Activated naive CD4-positive, alpha-beta T cell treated with anti-CD3 and anti-CD28 coated beads, Interleukin-2, amount 10 ng/mL, durations not matched to agents 7 days and 5 days (primary cell): Measurements from ENCODE around the gene NSMCE4A.
"Not testable (repeated sequence)": the region's sequence is repeated elsewhere in the genome, so short reads cannot be mapped to it uniquely, and the experiment has no call there.

ENCODE experiments used
- CTCF ChIA-PET: fragments of 350-600 bp; sonication (Branson Sonifier 250); formaldehyde crosslinking; loops from one replicate; lab custom pipeline; 2021; ENCODE audit warnings: antibody characterized with exemption; lab: Charles Lee
- DNase-seq: peaks from one replicate; pipeline ENCODE4 v3.0.0-alpha.2; 2020
- H3K27ac Mint-ChIP-seq: one replicate; pipeline ENCODE4 v1.8.0; 2021; ENCODE audit warnings: mild to moderate bottlenecking, moderate library complexity, mixed read lengths
- H3K27me3 Mint-ChIP-seq: one replicate; pipeline ENCODE4 v1.8.0; 2021; ENCODE audit warnings: mild to moderate bottlenecking, mixed read lengths
- H3K36me3 Mint-ChIP-seq: one replicate; pipeline ENCODE4 v1.8.0; 2021; ENCODE audit warnings: mixed read lengths
- H3K4me1 Mint-ChIP-seq: one replicate; pipeline ENCODE4 v1.8.0; 2021; ENCODE audit warnings: mixed read lengths
- H3K4me3 Mint-ChIP-seq: one replicate; pipeline ENCODE4 v1.8.0; 2021; ENCODE audit warnings: mild to moderate bottlenecking, moderate library complexity, mixed read lengths
- H3K9me3 Mint-ChIP-seq: one replicate; pipeline ENCODE4 v1.8.0; 2021; ENCODE audit warnings: mixed read lengths

Gene NSMCE4A

GRCh38 chr10:122007415-122007814, 32.4 kb upstream of the NSMCE4A start:
- no peak for DNase-seq
- CTCF ChIA-PET = no interaction called here
- Mint-ChIP-seq H3K27me3 (no peaks in the 10 kb centered on the region), H3K4me1 (no peaks in the 10 kb centered on the region), H3K4me3 (no peak overlapping the region), H3K9me3 (peaks cover 4% of the 10 kb centered on the region), H3K27ac (no peak overlapping the region), H3K36me3 (no peaks in the 10 kb centered on the region)

GRCh38 chr10:122001698-122002097, 26.7 kb upstream of the NSMCE4A start:
- CTCF ChIA-PET = no interaction called here
- Mint-ChIP-seq H3K36me3 (no peaks in the 10 kb centered on the region), H3K4me1 (no peaks in the 10 kb centered on the region), H3K4me3 (no peak overlapping the region), H3K27ac (no peak overlapping the region), H3K9me3 (peaks cover 15% of the 10 kb centered on the region), H3K27me3 (peaks cover 4% of the 10 kb centered on the region)
- no peak for DNase-seq

GRCh38 chr10:121999301-121999700, 24.3 kb upstream of the NSMCE4A start:
- Mint-ChIP-seq H3K27me3 (peaks cover 8% of the 10 kb centered on the region), H3K27ac (no peak overlapping the region), H3K4me1 (no peaks in the 10 kb centered on the region), H3K4me3 (no peak overlapping the region), H3K36me3 (no peaks in the 10 kb centered on the region), H3K9me3 (peaks cover 12% of the 10 kb centered on the region)
- no peak for DNase-seq
- CTCF ChIA-PET = no interaction called here

- no peak overlapping the region for H3K27ac Mint-ChIP-seq
- CTCF ChIA-PET = no interaction called here
- H3K4me3 Mint-ChIP-seq = no peak overlapping the region
- peaks cover 12% of the 10 kb centered on the region for H3K9me3 Mint-ChIP-seq
- peaks cover 9% of the 10 kb centered on the region for H3K27me3 Mint-ChIP-seq
- no peak for DNase-seq
- no peaks in the 10 kb centered on the region for H3K36me3 Mint-ChIP-seq
- H3K4me1 Mint-ChIP-seq = no peaks in the 10 kb centered on the region
These were observed 23.4 kb upstream of the NSMCE4A start for GRCh38 chr10:121998462-121998861.

GRCh38 chr10:121994429-121994941, 19.5 kb upstream of the NSMCE4A start:
- no peak for DNase-seq
- peaks cover 14% of the 10 kb centered on the region for H3K27me3 Mint-ChIP-seq
- H3K4me3 Mint-ChIP-seq = no peak overlapping the region
- peaks cover under 1% of the 10 kb centered on the region for H3K9me3 Mint-ChIP-seq
- no peaks in the 10 kb centered on the region for H3K36me3 Mint-ChIP-seq
- no peak overlapping the region for H3K27ac Mint-ChIP-seq
- CTCF ChIA-PET = no interaction called here
- H3K4me1 Mint-ChIP-seq = peaks cover 3% of the 10 kb centered on the region

GRCh38 chr10:121991727-121992126, 16.7 kb upstream of the NSMCE4A start:
- CTCF ChIA-PET, H3K27ac Mint-ChIP-seq, H3K4me3 Mint-ChIP-seq, H3K4me1 Mint-ChIP-seq, H3K9me3 Mint-ChIP-seq, DNase-seq, H3K36me3 Mint-ChIP-seq: not testable (repeated sequence)
- peaks cover 11% of the 10 kb centered on the region for H3K27me3 Mint-ChIP-seq

- no peaks in the 10 kb centered on the region for H3K9me3 Mint-ChIP-seq
- no peak overlapping the region for H3K27ac Mint-ChIP-seq
- CTCF ChIA-PET = no interaction called here
- H3K4me1 Mint-ChIP-seq = peaks cover 3% of the 10 kb centered on the region
- DNase-seq = no peak
- no peak overlapping the region for H3K4me3 Mint-ChIP-seq
- peaks cover 9% of the 10 kb centered on the region for H3K27me3 Mint-ChIP-seq
- H3K36me3 Mint-ChIP-seq = no peaks in the 10 kb centered on the region
These were observed 15.1 kb upstream of the NSMCE4A start for GRCh38 chr10:121990015-121990677.

- no peak within 1 kb of the TSS for H3K27ac Mint-ChIP-seq
- CTCF ChIA-PET = no interaction called here
- H3K4me3 Mint-ChIP-seq = no peak within 1 kb of the TSS
- H3K36me3 Mint-ChIP-seq = peaks cover 1% of the 10 kb centered on the region
- no peak for DNase-seq
- H3K9me3 Mint-ChIP-seq = peaks cover 13% of the 10 kb centered on the region
- H3K27me3 Mint-ChIP-seq = peaks cover 5% of the 10 kb centered on the region
- H3K4me1 Mint-ChIP-seq = peaks cover 3% of the 10 kb centered on the region
These were observed 13.6 kb upstream of the NSMCE4A start, which contains the start of gene TACC2 for GRCh38 chr10:121988361-121989324. TSS of gene TACC2 (plus strand) at chr10:121989163. CDS start at chr10:122021982, 32,819 bp downstream.

GRCh38 chr10:121984463-121984862, 9.4 kb upstream of the NSMCE4A start:
- peaks cover 15% of the 10 kb centered on the region for H3K9me3 Mint-ChIP-seq
- no peak overlapping the region for H3K4me3 Mint-ChIP-seq
- H3K27me3 Mint-ChIP-seq = no peaks in the 10 kb centered on the region
- H3K4me1 Mint-ChIP-seq = no peaks in the 10 kb centered on the region
- DNase-seq = no peak
- no peak overlapping the region for H3K27ac Mint-ChIP-seq
- CTCF ChIA-PET = no interaction called here
- peaks cover 1% of the 10 kb centered on the region for H3K36me3 Mint-ChIP-seq

GRCh38 chr10:121983852-121984251, 8.8 kb upstream of the NSMCE4A start:
- no peak overlapping the region for H3K4me3 Mint-ChIP-seq
- no peaks in the 10 kb centered on the region for H3K27me3 Mint-ChIP-seq

GRCh38 chr10:121981346-121981745, 6.3 kb upstream of the NSMCE4A start:
- peaks cover 18% of the 10 kb centered on the region for H3K9me3 Mint-ChIP-seq
- H3K27me3 Mint-ChIP-seq = no peaks in the 10 kb centered on the region
- CTCF ChIA-PET = no interaction called here
- no peak for DNase-seq
- peaks cover 2% of the 10 kb centered on the region for H3K36me3 Mint-ChIP-seq
- no peaks in the 10 kb centered on the region for H3K4me1 Mint-ChIP-seq
- H3K4me3 Mint-ChIP-seq = no peak overlapping the region
- no peak overlapping the region for H3K27ac Mint-ChIP-seq

More at GRCh38 chr10:121983852-121984251, 8.8 kb upstream of the NSMCE4A start:
- Mint-ChIP-seq H3K9me3 (peaks cover 15% of the 10 kb centered on the region), H3K27ac (no peak overlapping the region), H3K4me1 (no peaks in the 10 kb centered on the region), H3K36me3 (peaks cover 1% of the 10 kb centered on the region)
- CTCF ChIA-PET = no interaction called here
- no peak for DNase-seq

- Mint-ChIP-seq H3K4me1 (peaks cover 9% of the 10 kb centered on the region), H3K36me3 (peaks cover 1% of the 10 kb centered on the region), H3K27me3 (no peaks in the 10 kb centered on the region), H3K9me3 (peaks cover 9% of the 10 kb centered on the region), H3K27ac (no peak overlapping the region), H3K4me3 (no peak overlapping the region)
- DNase-seq = no peak
- CTCF ChIA-PET = no interaction called here
These were observed 3.5 kb upstream of the NSMCE4A start for GRCh38 chr10:121978511-121978910.

- DNase-seq = no peak
- Mint-ChIP-seq H3K27me3 (no peaks in the 10 kb centered on the region), H3K27ac (no peak overlapping the region), H3K4me1 (peaks cover 19% of the 10 kb centered on the region), H3K4me3 (no peak overlapping the region), H3K36me3 (peaks cover 13% of the 10 kb centered on the region), H3K9me3 (peaks cover 9% of the 10 kb centered on the region)
- CTCF ChIA-PET = no interaction called here
These were observed 1.6 kb upstream of the NSMCE4A start for GRCh38 chr10:121976607-121977006.

GRCh38 chr10:121975295-121976086, 474 bp upstream of the NSMCE4A start:
- Mint-ChIP-seq H3K4me3 (peak overlapping the region; percentile 71), H3K36me3 (peaks cover 20% of the 10 kb centered on the region), H3K4me1 (peaks cover 19% of the 10 kb centered on the region), H3K27me3 (no peaks in the 10 kb centered on the region), H3K27ac (peak overlapping the region; percentile 83), H3K9me3 (peaks cover 9% of the 10 kb centered on the region)
- CTCF ChIA-PET = interaction anchor here (1.0 to 1.1 kb wide), 2 partner anchors 11 to 14 kb away, joined by 3 to 5 read pairs; no protein-coding TSS in a partner anchor
- DNase-seq = no peak
